Naive B cell (primary cell): ENCODE results near the gene OR5V1. TPM values are rescaled to one million over a fixed set of nuclear protein-coding genes. Genes with fewer than 3 reads are reported as not detected.
"Not testable (repeated sequence)": the region's sequence is repeated elsewhere in the genome, so short reads cannot be mapped to it uniquely, and the experiment has no call there.

Experiments used
- ATAC-seq, 2 donors: fragments of 150-1000 bp; cut with Tn5 transposase; 2 replicates each; pipeline ENCODE4 v1.10.0; 2021; ENCODE audit warnings: low read depth in 2 of 2, mild to moderate bottlenecking in 2 of 2, moderate library complexity in 2 of 2
- DNase-seq: peaks from one replicate; pipeline ENCODE4 v3.0.0; 2022
- H3K27ac Mint-ChIP-seq, 6 donors: one replicate each; pipeline ENCODE4 v1.8.0; 2020 to 2022; ENCODE audit warnings: mild to moderate bottlenecking in 6 of 6, mixed read lengths in 6 of 6, moderate library complexity in 5 of 6, inconsistent platforms in 2 of 6
- H3K27me3 Mint-ChIP-seq, 3 donors: one replicate each; pipeline ENCODE4 v1.8.0; 2021 to 2022; ENCODE audit warnings: mixed read lengths in 3 of 3, mild to moderate bottlenecking in 1 of 3
- H3K36me3 Mint-ChIP-seq, 2 donors: one replicate each; pipeline ENCODE4 v1.8.0; 2020 to 2022; ENCODE audit warnings: mixed read lengths in 2 of 2, inconsistent platforms in 1 of 2, mild to moderate bottlenecking in 1 of 2
- H3K4me1 Mint-ChIP-seq, 3 donors: one replicate each; pipeline ENCODE4 v1.8.0; 2020 to 2022; ENCODE audit warnings: mixed read lengths in 3 of 3, inconsistent platforms in 1 of 3, mild to moderate bottlenecking in 1 of 3, moderate library complexity in 1 of 3
- H3K4me3 Mint-ChIP-seq, 8 donors: one replicate each; pipeline ENCODE4 v1.8.0; 2020 to 2022; ENCODE audit warnings: mild to moderate bottlenecking in 8 of 8, mixed read lengths in 8 of 8, moderate library complexity in 8 of 8, inconsistent platforms in 2 of 8
- H3K9me3 Mint-ChIP-seq, 7 donors: one replicate each; pipeline ENCODE4 v1.8.0; 2020 to 2022; ENCODE audit warnings: mixed read lengths in 7 of 7, mild to moderate bottlenecking in 5 of 7, inconsistent platforms in 2 of 7, moderate library complexity in 1 of 7
- polyA plus RNA-seq, 6 donors: library from polyadenylated mRNA; unstranded; fragments of 300-500 nt; fragmentation: Illumina TruSeq; gene quantifications; one replicate each; pipeline ENCODE4 v1.2.3, GENCODE V29; 2021; ENCODE audit warnings: low read depth in 6 of 6

Gene OR5V1
- polyA plus RNA-seq, 6 donors from 2014 or later, result not detected

- peaks cover 0 to 3% (median 0%) of the 10 kb centered on the region in 7 donors for H3K9me3 Mint-ChIP-seq
- no peaks in the 10 kb centered on the region for H3K4me1 Mint-ChIP-seq
- H3K4me3 Mint-ChIP-seq, result no peak overlapping the region
- no peak for DNase-seq
- peaks cover 11 to 26% (median 19%) of the 10 kb centered on the region in 3 donors for H3K27me3 Mint-ChIP-seq
- H3K27ac Mint-ChIP-seq, result no peak overlapping the region
- no peaks in the 10 kb centered on the region for H3K36me3 Mint-ChIP-seq
- ATAC-seq, result no peak
Observed at GRCh38 chr6:29325777-29326176, 42.9 kb downstream of the OR5V1 start.

GRCh38 chr6:29323332-29323731, 45.3 kb downstream of the OR5V1 start:
- not testable (repeated sequence) for H3K9me3 Mint-ChIP-seq, ATAC-seq

GRCh38 chr6:29319931-29320330, 48.7 kb downstream of the OR5V1 start:
- Mint-ChIP-seq H3K9me3 (peaks cover 0 to 1% (median 0%) of the 10 kb centered on the region in 7 donors), H3K27me3 (peaks cover 10 to 17% (median 16%) of the 10 kb centered on the region in 3 donors), H3K4me1 (no peaks in the 10 kb centered on the region), H3K36me3 (no peaks in the 10 kb centered on the region), H3K27ac (no peak overlapping the region), H3K4me3 (no peak overlapping the region)
- DNase-seq (no peak), ATAC-seq (no peak)

More at GRCh38 chr6:29323332-29323731, 45.3 kb downstream of the OR5V1 start:
- H3K27me3 Mint-ChIP-seq, result peaks cover 10 to 22% (median 11%) of the 10 kb centered on the region in 3 donors
- not testable (repeated sequence) for DNase-seq, H3K27ac Mint-ChIP-seq, H3K4me1 Mint-ChIP-seq, H3K36me3 Mint-ChIP-seq, H3K4me3 Mint-ChIP-seq

Other genes starting within 250 kb of the OR5V1 start
- gene OR2J2, start 198.0 kb downstream of the OR5V1 start, polyA plus RNA-seq, result not detected
- not detected for gene OR14J1, start 67.2 kb downstream of the OR5V1 start, polyA plus RNA-seq
- not detected for gene OR12D3, start 6.4 kb upstream of the OR5V1 start, polyA plus RNA-seq
- gene OR12D2, start 26.8 kb upstream of the OR5V1 start, polyA plus RNA-seq, result not detected
- not detected for gene OR12D1, start 46.1 kb upstream of the OR5V1 start, polyA plus RNA-seq
- not detected for gene OR10C1, start 70.4 kb upstream of the OR5V1 start, polyA plus RNA-seq
- not detected for gene OR11A1, start 88.2 kb upstream of the OR5V1 start, polyA plus RNA-seq
- not detected for gene OR2H1, start 88.3 kb upstream of the OR5V1 start, polyA plus RNA-seq
- not detected for gene MAS1L, start 119.1 kb upstream of the OR5V1 start, polyA plus RNA-seq
- gene UBD, start 190.9 kb upstream of the OR5V1 start, polyA plus RNA-seq, result not detected
- gene OR2H2, start 216.3 kb upstream of the OR5V1 start, polyA plus RNA-seq, result under 1 TPM in 2 of 6 donors, not detected in 4; 0.15 to 0.17 TPM